Neural cell (in vitro differentiated cells): ENCODE measurements around the gene PRKAG2.

Experiments used
- EP300 ChIP-seq: fragments of 450-650 bp; conservative IDR thresholded peaks from 2 replicates; pipeline ENCODE4 v1.6.1; 2014; ENCODE audit warnings: antibody characterized with exemption, mild to moderate bottlenecking, moderate library complexity; ENCODE audit not compliant: poor library complexity, severe bottlenecking
- EZH2 ChIP-seq: fragments of 200-600, 300-800 bp; shearing (Covaris generic), sonication (generic); IDR thresholded peaks from 2 replicates; pipeline ENCODE4 v1.6.1; 2014; ENCODE audit warnings: antibody characterized with exemption, low read length, borderline replicate concordance, mild to moderate bottlenecking; ENCODE audit not compliant: insufficient read depth, poor library complexity, severe bottlenecking
- MXI1 ChIP-seq: fragments of 450-650 bp; conservative IDR thresholded peaks from 2 replicates; pipeline ENCODE4 v1.6.1; 2014; ENCODE audit warnings: antibody characterized with exemption, mild to moderate bottlenecking; ENCODE audit not compliant: poor library complexity, severe bottlenecking
- POLR2AphosphoS5 ChIP-seq: IDR thresholded peaks from 2 replicates; pipeline ENCODE4 v1.6.1; 2012
- RAD21 ChIP-seq: fragments of 450-650 bp; conservative IDR thresholded peaks from 2 replicates; pipeline ENCODE4 v1.6.1; 2014; ENCODE audit warnings: antibody characterized with exemption, mild to moderate bottlenecking, moderate library complexity
- TAF1 ChIP-seq: IDR thresholded peaks from 2 replicates; pipeline ENCODE4 v1.6.1; 2012; ENCODE audit warnings: low read depth
- TF ChIP-seq, protein P1 (sequence below): fragments of 450-650 bp; IDR thresholded peaks from 2 replicates; pipeline ENCODE4 v1.5.1; 2014; ENCODE audit warnings: antibody characterized with exemption, mild to moderate bottlenecking, moderate library complexity; ENCODE audit not compliant: poor library complexity, severe bottlenecking
- TF ChIP-seq, protein P2 (sequence below): IDR thresholded peaks from 2 replicates; pipeline ENCODE4 v1.6.1; 2012; ENCODE audit warnings: borderline replicate concordance

DNA sequence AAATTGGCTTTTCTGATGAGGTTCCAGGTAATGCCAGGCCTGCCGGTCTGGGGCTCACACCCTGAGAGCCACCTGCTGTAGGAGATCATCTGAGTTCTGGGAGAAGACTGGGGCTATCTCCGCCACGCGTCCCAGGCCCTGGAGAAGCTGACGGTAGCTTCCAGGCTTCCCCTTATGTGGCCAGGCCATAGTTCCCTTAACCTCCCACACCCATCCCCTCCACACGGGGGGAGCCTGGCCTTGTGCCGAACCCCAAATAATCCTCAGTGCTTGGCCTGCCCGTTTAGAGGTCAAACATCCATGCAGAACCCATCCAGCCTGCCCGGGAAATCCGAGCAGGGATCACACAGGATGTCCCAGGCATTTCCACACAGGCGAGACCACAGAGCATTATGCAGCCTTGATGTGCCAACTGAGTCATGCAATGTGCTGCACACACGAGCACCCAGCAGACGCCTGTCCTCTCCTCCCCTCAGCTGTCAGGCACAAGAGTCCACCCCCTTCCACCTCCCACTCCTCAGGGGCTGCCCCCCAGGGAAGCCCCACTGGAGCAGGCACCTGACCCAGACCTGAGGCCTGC, 176.2 kb downstream of the PRKAG2 start:
- TF ChIP-seq, protein P1, sequence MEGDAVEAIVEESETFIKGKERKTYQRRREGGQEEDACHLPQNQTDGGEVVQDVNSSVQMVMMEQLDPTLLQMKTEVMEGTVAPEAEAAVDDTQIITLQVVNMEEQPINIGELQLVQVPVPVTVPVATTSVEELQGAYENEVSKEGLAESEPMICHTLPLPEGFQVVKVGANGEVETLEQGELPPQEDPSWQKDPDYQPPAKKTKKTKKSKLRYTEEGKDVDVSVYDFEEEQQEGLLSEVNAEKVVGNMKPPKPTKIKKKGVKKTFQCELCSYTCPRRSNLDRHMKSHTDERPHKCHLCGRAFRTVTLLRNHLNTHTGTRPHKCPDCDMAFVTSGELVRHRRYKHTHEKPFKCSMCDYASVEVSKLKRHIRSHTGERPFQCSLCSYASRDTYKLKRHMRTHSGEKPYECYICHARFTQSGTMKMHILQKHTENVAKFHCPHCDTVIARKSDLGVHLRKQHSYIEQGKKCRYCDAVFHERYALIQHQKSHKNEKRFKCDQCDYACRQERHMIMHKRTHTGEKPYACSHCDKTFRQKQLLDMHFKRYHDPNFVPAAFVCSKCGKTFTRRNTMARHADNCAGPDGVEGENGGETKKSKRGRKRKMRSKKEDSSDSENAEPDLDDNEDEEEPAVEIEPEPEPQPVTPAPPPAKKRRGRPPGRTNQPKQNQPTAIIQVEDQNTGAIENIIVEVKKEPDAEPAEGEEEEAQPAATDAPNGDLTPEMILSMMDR = no peak
- TF ChIP-seq POLR2AphosphoS5 = no peak
- TF ChIP-seq EP300 = no peak
- no peak for TF ChIP-seq EZH2
- TF ChIP-seq MXI1 = no peak
- TF ChIP-seq, protein P2, sequence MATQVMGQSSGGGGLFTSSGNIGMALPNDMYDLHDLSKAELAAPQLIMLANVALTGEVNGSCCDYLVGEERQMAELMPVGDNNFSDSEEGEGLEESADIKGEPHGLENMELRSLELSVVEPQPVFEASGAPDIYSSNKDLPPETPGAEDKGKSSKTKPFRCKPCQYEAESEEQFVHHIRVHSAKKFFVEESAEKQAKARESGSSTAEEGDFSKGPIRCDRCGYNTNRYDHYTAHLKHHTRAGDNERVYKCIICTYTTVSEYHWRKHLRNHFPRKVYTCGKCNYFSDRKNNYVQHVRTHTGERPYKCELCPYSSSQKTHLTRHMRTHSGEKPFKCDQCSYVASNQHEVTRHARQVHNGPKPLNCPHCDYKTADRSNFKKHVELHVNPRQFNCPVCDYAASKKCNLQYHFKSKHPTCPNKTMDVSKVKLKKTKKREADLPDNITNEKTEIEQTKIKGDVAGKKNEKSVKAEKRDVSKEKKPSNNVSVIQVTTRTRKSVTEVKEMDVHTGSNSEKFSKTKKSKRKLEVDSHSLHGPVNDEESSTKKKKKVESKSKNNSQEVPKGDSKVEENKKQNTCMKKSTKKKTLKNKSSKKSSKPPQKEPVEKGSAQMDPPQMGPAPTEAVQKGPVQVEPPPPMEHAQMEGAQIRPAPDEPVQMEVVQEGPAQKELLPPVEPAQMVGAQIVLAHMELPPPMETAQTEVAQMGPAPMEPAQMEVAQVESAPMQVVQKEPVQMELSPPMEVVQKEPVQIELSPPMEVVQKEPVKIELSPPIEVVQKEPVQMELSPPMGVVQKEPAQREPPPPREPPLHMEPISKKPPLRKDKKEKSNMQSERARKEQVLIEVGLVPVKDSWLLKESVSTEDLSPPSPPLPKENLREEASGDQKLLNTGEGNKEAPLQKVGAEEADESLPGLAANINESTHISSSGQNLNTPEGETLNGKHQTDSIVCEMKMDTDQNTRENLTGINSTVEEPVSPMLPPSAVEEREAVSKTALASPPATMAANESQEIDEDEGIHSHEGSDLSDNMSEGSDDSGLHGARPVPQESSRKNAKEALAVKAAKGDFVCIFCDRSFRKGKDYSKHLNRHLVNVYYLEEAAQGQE = no peak
- no peak for TF ChIP-seq TAF1
- no peak for TF ChIP-seq RAD21
